GM23338 (cell line): Measurements from ENCODE around the gene C1QTNF2. TPM values are rescaled to one million over a fixed set of nuclear protein-coding genes. Genes with fewer than 3 reads are reported as not detected.

ENCODE experiments used
- ATAC-seq: fragments of 200-7000 bp; cut with Tn5 transposase; 3 replicates; pipeline ENCODE4 v1.9.1; 2020
- DNase-seq: peaks from one replicate; pipeline ENCODE4 v3.0.0-alpha.2; 2015; ENCODE audit warnings: low spot score
- H2AFZ ChIP-seq: fragments of 200-600 bp; sonication (generic); 2 replicates; pipeline ENCODE4 v1.8.0; 2016; ENCODE audit warnings: antibody characterized with exemption, mild to moderate bottlenecking, moderate library complexity
- H3F3A ChIP-seq: fragments of 200-600 bp; sonication (generic); replicated peaks from 2 replicates; pipeline ENCODE4 v1.8.0; 2017; ENCODE audit warnings: antibody characterized with exemption, mixed run types, low read depth
- H3K27ac ChIP-seq: fragments of 200-600 bp; sonication (generic); 2 replicates; pipeline ENCODE4 v1.6.1; 2016; ENCODE audit warnings: low read depth
- H3K27me3 ChIP-seq: fragments of 200-600 bp; sonication (generic); 2 replicates; pipeline ENCODE4 v1.8.0; 2016; ENCODE audit warnings: mild to moderate bottlenecking, mixed run types, moderate library complexity; ENCODE audit not compliant: insufficient read depth
- H3K36me3 ChIP-seq: fragments of 200-600 bp; sonication (generic); 2 replicates; pipeline ENCODE4 v1.8.0; 2016; ENCODE audit warnings: mild to moderate bottlenecking; ENCODE audit not compliant: insufficient read depth
- H3K4me1 ChIP-seq: fragments of 200-600 bp; sonication (generic); 2 replicates; pipeline ENCODE4 v1.8.0; 2016; ENCODE audit warnings: mild to moderate bottlenecking, moderate library complexity; ENCODE audit not compliant: insufficient read depth
- H3K4me2 ChIP-seq: fragments of 200-600 bp; sonication (generic); 2 replicates; pipeline ENCODE4 v1.7.1; 2017; ENCODE audit warnings: mixed run types
- H3K4me3 ChIP-seq: fragments of 200-600 bp; sonication (generic); 2 replicates; pipeline ENCODE4 v1.6.1; 2016; ENCODE audit warnings: mixed run types
- H3K79me2 ChIP-seq: fragments of 200-600 bp; sonication (generic); replicated peaks from 2 replicates; pipeline ENCODE4 v1.8.0; 2017; ENCODE audit warnings: mild to moderate bottlenecking; ENCODE audit not compliant: insufficient read depth
- H3K9me2 ChIP-seq: fragments of 200-600 bp; sonication (generic); 2 replicates; pipeline ENCODE4 v1.8.0; 2017; ENCODE audit not compliant: insufficient read depth
- H4K20me1 ChIP-seq: fragments of 200-600 bp; sonication (generic); replicated peaks from 2 replicates; pipeline ENCODE4 v1.8.0; 2017; ENCODE audit warnings: mild to moderate bottlenecking; ENCODE audit not compliant: insufficient read depth
- H3K27ac Mint-ChIP-seq: 2 replicates; pipeline ENCODE4 v1.8.0; 2020; ENCODE audit warnings: inconsistent platforms, mild to moderate bottlenecking, moderate library complexity, mixed read lengths
- H3K27me3 Mint-ChIP-seq: 3 replicates; pipeline ENCODE4 v1.8.0; 2022; ENCODE audit warnings: low read depth, mild to moderate bottlenecking, moderate library complexity, mixed read lengths, inconsistent platforms; ENCODE audit not compliant: insufficient read depth, poor library complexity
- H3K36me3 Mint-ChIP-seq: 3 replicates; pipeline ENCODE4 v1.8.0; 2021; ENCODE audit warnings: low read depth, mild to moderate bottlenecking, inconsistent platforms, moderate library complexity, mixed read lengths
- H3K4me1 Mint-ChIP-seq: 3 replicates; pipeline ENCODE4 v1.8.0; 2020; ENCODE audit warnings: mild to moderate bottlenecking, inconsistent platforms, mixed read lengths
- H3K4me3 Mint-ChIP-seq: 3 replicates; pipeline ENCODE4 v1.8.0; 2021; ENCODE audit warnings: moderate library complexity, mild to moderate bottlenecking, inconsistent platforms, mixed read lengths
- H3K9me3 Mint-ChIP-seq: 3 replicates; pipeline ENCODE4 v1.8.0; 2020; ENCODE audit warnings: moderate library complexity, mild to moderate bottlenecking, inconsistent platforms, mixed read lengths
- CREB1 ChIP-seq: fragments of 250-450 bp; sonication (Bioruptor Pico); IDR thresholded peaks from 2 replicates; pipeline ENCODE4 v1.5.0; 2020; ENCODE audit warnings: low read depth, mild to moderate bottlenecking, moderate library complexity
- ETS1 ChIP-seq: IDR thresholded peaks from 2 replicates; pipeline ENCODE4 v1.6.1; 2016; ENCODE audit warnings: antibody characterized with exemption
- EZH2 ChIP-seq: fragments of 200-600 bp; sonication (generic); IDR thresholded peaks from one replicate; pipeline ENCODE4 v1.8.0; 2017; ENCODE audit warnings: antibody characterized with exemption, mild to moderate bottlenecking, low read depth; ENCODE audit not compliant: unreplicated experiment
- EZH2phosphoT487 ChIP-seq: fragments of 200-600 bp; sonication (generic); IDR thresholded peaks from one replicate; pipeline ENCODE4 v1.8.1; 2018; ENCODE audit warnings: antibody characterized with exemption; ENCODE audit not compliant: unreplicated experiment
- JUNB ChIP-seq: IDR thresholded peaks from one replicate; pipeline ENCODE4 v1.6.1; 2016; ENCODE audit warnings: antibody characterized with exemption; ENCODE audit not compliant: unreplicated experiment
- NANOG ChIP-seq: IDR thresholded peaks from 2 replicates; pipeline ENCODE4 v1.6.1; 2016; ENCODE audit warnings: antibody characterized with exemption, borderline replicate concordance
- POLR2AphosphoS5 ChIP-seq: IDR thresholded peaks from 2 replicates; pipeline ENCODE4 v1.6.1; 2016; ENCODE audit warnings: antibody characterized with exemption, low read depth
- STAT1 ChIP-seq: IDR thresholded peaks from one replicate; pipeline ENCODE4 v1.6.1; 2016; ENCODE audit warnings: antibody characterized with exemption; ENCODE audit not compliant: unreplicated experiment
- ZNF114 ChIP-seq: fragments of 250-450 bp; sonication (Bioruptor Pico); IDR thresholded peaks from 2 replicates; pipeline ENCODE4 v1.5.0; 2020; ENCODE audit warnings: mild to moderate bottlenecking, moderate library complexity
- ZNF331 ChIP-seq: fragments of 250-450 bp; sonication (Bioruptor Pico); IDR thresholded peaks from 2 replicates; pipeline ENCODE4 v1.5.0; 2020; ENCODE audit warnings: low read depth, mild to moderate bottlenecking, moderate library complexity
- ZNF462 ChIP-seq: fragments of 250-450 bp; sonication (Bioruptor Pico); IDR thresholded peaks from 2 replicates; pipeline ENCODE4 v1.5.0; 2020; ENCODE audit warnings: mild to moderate bottlenecking, moderate library complexity
- polyA plus RNA-seq: library from polyadenylated mRNA; unstranded; fragments of >200 nt; fragmentation: Nextera tagmentation; extraction: Ambion mirVana; gene quantifications from 2 replicates; pipeline ENCODE4 v1.2.1, GENCODE V29; 2016
- total RNA-seq: library from RNA; depleted of rRNA; stranded (reverse); fragments of >200 nt; shearing (Covaris generic); gene quantifications from 2 replicates; pipeline ENCODE4 v1.2.3, GENCODE V29; 2014
- TF ChIP-seq, protein P1 (sequence below): IDR thresholded peaks from one replicate; pipeline ENCODE4 v1.6.1; 2018; ENCODE audit warnings: antibody characterized with exemption; ENCODE audit not compliant: unreplicated experiment
- TF ChIP-seq, protein P2 (sequence below), 2 experiments: fragments of 200-600 bp in 1 of 2; sonication (generic) in 1 of 2; conservative IDR thresholded peaks; 2 replicates each; pipeline versions ENCODE4 v1.5.1 to v1.6.1; 2016 to 2017; ENCODE audit warnings: antibody characterized with exemption in 2 of 2, low read depth in 2 of 2, mild to moderate bottlenecking in 2 of 2, moderate library complexity in 1 of 2

C1QTNF2 gene
- total and polyA plus RNA-seq, 2 experiments from 2014 or later: 0.56 to 0.92 TPM

DNA sequence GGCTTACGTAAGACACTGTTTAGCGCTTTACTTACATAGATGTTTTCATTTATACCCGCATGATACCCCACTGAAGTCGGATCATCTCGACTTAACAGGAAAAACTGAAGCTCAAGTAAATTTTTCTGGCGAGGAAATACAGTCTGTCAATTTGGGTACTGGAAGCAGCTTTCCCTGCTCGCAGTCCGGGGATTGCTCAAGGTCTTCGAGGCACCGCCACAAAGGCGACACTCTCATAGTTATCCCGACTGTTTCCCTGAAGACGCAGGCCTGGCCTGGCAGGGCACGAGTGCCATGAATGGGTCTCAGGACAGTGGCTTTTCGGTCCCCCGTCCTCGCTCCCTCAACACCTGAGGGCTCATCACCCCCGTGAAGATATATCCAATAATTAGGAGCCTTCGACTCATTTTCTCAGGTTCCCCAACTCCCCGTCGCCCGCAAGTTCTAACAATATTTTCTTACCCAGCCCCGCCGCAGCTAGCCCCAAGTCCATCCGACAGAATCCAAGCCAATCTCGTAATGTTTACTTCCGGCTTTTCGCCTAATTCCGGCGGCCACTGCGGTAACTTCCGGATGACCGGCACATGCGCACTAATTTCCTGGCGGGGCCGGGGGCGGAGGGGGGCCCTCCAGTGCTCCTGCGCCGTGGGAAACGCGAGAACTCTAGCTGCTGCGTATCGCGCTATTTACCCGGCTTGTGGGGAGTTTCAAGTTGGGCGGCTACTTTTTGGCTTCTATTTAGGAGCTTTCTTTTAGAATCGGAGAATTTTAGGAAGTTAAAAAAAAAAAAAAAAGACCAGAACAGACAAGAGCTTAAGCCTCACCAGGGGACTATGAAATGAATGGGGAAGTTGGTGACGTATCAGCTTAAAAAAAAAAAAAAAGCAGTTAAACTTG is 48.4 kb upstream of the C1QTNF2 start, which contains the start of gene SLU7:
Gene SLU7, minus strand, starts transcription at position 521 of the 897 bp plus-strand sequence. CDS start 3,787 bp downstream, outside the sequence.
- peaks cover 4% of the 10 kb centered on the region for H3K27me3 Mint-ChIP-seq
- ATAC-seq (peak; percentile 77), DNase-seq (peak; percentile 97)
- H3K9me2 ChIP-seq: no peaks in the 10 kb centered on the region
- peaks cover 17% of the 10 kb centered on the region for H3K36me3 Mint-ChIP-seq
- H3K79me2 ChIP-seq: peaks cover 51% of the 10 kb centered on the region
- H4K20me1 ChIP-seq: no peaks in the 10 kb centered on the region
- no peaks in the 10 kb centered on the region for H3K27me3 ChIP-seq
- H3K4me3 Mint-ChIP-seq: peak within 1 kb of the TSS; percentile 97
- H3K27ac Mint-ChIP-seq: peak within 1 kb of the TSS; percentile 95
- peaks cover 21% of the 10 kb centered on the region; the same call in 1 of the 2 replicates for H3K4me1 ChIP-seq
- peak within 1 kb of the TSS; percentile 88 for H3K4me2 ChIP-seq
- H3K4me3 ChIP-seq: peak within 1 kb of the TSS; percentile 57
- no peaks in the 10 kb centered on the region for H3F3A ChIP-seq
- peaks cover 9% of the 10 kb centered on the region; the same call in 1 of the 2 replicates for H3K36me3 ChIP-seq
- peaks cover 36% of the 10 kb centered on the region for H3K4me1 Mint-ChIP-seq
- peak within 1 kb of the TSS; percentile 93 for H3K27ac ChIP-seq
- no peak for TF ChIP-seq NANOG
- no peak for TF ChIP-seq EZH2
- no peak for TF ChIP-seq JUNB
- TF ChIP-seq EZH2phosphoT487: no peak
- no peak for TF ChIP-seq ZNF331 (CRISPR knock-in tag)
- TF ChIP-seq, protein P1, sequence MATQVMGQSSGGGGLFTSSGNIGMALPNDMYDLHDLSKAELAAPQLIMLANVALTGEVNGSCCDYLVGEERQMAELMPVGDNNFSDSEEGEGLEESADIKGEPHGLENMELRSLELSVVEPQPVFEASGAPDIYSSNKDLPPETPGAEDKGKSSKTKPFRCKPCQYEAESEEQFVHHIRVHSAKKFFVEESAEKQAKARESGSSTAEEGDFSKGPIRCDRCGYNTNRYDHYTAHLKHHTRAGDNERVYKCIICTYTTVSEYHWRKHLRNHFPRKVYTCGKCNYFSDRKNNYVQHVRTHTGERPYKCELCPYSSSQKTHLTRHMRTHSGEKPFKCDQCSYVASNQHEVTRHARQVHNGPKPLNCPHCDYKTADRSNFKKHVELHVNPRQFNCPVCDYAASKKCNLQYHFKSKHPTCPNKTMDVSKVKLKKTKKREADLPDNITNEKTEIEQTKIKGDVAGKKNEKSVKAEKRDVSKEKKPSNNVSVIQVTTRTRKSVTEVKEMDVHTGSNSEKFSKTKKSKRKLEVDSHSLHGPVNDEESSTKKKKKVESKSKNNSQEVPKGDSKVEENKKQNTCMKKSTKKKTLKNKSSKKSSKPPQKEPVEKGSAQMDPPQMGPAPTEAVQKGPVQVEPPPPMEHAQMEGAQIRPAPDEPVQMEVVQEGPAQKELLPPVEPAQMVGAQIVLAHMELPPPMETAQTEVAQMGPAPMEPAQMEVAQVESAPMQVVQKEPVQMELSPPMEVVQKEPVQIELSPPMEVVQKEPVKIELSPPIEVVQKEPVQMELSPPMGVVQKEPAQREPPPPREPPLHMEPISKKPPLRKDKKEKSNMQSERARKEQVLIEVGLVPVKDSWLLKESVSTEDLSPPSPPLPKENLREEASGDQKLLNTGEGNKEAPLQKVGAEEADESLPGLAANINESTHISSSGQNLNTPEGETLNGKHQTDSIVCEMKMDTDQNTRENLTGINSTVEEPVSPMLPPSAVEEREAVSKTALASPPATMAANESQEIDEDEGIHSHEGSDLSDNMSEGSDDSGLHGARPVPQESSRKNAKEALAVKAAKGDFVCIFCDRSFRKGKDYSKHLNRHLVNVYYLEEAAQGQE: no peak
- no peak for TF ChIP-seq STAT1
- TF ChIP-seq, protein P2, sequence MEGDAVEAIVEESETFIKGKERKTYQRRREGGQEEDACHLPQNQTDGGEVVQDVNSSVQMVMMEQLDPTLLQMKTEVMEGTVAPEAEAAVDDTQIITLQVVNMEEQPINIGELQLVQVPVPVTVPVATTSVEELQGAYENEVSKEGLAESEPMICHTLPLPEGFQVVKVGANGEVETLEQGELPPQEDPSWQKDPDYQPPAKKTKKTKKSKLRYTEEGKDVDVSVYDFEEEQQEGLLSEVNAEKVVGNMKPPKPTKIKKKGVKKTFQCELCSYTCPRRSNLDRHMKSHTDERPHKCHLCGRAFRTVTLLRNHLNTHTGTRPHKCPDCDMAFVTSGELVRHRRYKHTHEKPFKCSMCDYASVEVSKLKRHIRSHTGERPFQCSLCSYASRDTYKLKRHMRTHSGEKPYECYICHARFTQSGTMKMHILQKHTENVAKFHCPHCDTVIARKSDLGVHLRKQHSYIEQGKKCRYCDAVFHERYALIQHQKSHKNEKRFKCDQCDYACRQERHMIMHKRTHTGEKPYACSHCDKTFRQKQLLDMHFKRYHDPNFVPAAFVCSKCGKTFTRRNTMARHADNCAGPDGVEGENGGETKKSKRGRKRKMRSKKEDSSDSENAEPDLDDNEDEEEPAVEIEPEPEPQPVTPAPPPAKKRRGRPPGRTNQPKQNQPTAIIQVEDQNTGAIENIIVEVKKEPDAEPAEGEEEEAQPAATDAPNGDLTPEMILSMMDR (conservative IDR thresholded peaks at IDR 0.05; ENCODE audit: low read depth in 2 of 2): no peak
- TF ChIP-seq CREB1 (CRISPR knock-in tag): no peak
- TF ChIP-seq POLR2AphosphoS5: peak; percentile 62
- no peak for TF ChIP-seq ZNF462
- peak; percentile 71; the same call in 1 of the 2 replicates for TF ChIP-seq ETS1
- TF ChIP-seq ZNF114 (CRISPR knock-in tag): no peak
- H2AFZ ChIP-seq: peak within 1 kb of the TSS; percentile 74; the same call in 1 of the 2 replicates
- H3K9me3 Mint-ChIP-seq: no peaks in the 10 kb centered on the region
